Neural progenitor cell (in vitro differentiated cells): ENCODE measurements around the gene RTN4. TPM values are rescaled to one million over a fixed set of nuclear protein-coding genes. Genes with fewer than 3 reads are reported as not detected.

Source experiments
- DNase-seq: peaks from one replicate; pipeline ENCODE4 v3.0.0-alpha.2; 2016; ENCODE audit warnings: low spot score
- H2AFZ ChIP-seq: fragments of 200-600 bp; sonication (generic); replicated peaks from 2 replicates; pipeline ENCODE4 v1.6.1; 2016; ENCODE audit warnings: antibody characterized with exemption
- H3F3A ChIP-seq: fragments of 200-600 bp; sonication (generic); 2 replicates; pipeline ENCODE4 v1.6.1; 2016; ENCODE audit warnings: antibody characterized with exemption, low read depth
- H3K27ac ChIP-seq: fragments of 200-600 bp; sonication (generic); 2 replicates; pipeline ENCODE4 v1.5.1; 2016; ENCODE audit warnings: mild to moderate bottlenecking
- H3K27me3 ChIP-seq: fragments of 200-600 bp; sonication (generic); 2 replicates; pipeline ENCODE4 v1.6.1; 2016; ENCODE audit warnings: mild to moderate bottlenecking, moderate library complexity
- H3K36me3 ChIP-seq: fragments of 200-600 bp; sonication (generic); 2 replicates; pipeline ENCODE4 v1.5.1; 2016
- H3K4me1 ChIP-seq: fragments of 200-600 bp; sonication (generic); 2 replicates; pipeline ENCODE4 v1.6.1; 2016; ENCODE audit warnings: mixed run types
- H3K4me2 ChIP-seq: fragments of 200-600 bp; sonication (generic); 2 replicates; pipeline ENCODE4 v1.6.1; 2016
- H3K4me3 ChIP-seq: fragments of 200-600 bp; sonication (generic); 2 replicates; pipeline ENCODE4 v1.5.1; 2016
- H3K79me2 ChIP-seq: fragments of 200-600 bp; sonication (generic); 2 replicates; pipeline ENCODE4 v1.6.1; 2016; ENCODE audit warnings: low read depth
- H3K9ac ChIP-seq: fragments of 200-600 bp; sonication (generic); 2 replicates; pipeline ENCODE4 v1.6.1; 2016
- H3K9me3 ChIP-seq: fragments of 200-600 bp; sonication (generic); 2 replicates; pipeline ENCODE4 v1.5.1; 2016; ENCODE audit warnings: low read depth
- H4K20me1 ChIP-seq: fragments of 200-600 bp; sonication (generic); 2 replicates; pipeline ENCODE4 v1.6.1; 2016; ENCODE audit warnings: low read depth
- H3K27ac Mint-ChIP-seq: 3 replicates; pipeline ENCODE4 v1.8.0; 2021; ENCODE audit warnings: mixed read lengths
- H3K27me3 Mint-ChIP-seq: 2 replicates; pipeline ENCODE4 v1.8.0; 2022; ENCODE audit warnings: low read depth, mild to moderate bottlenecking, inconsistent platforms, moderate library complexity, mixed read lengths; ENCODE audit not compliant: insufficient read depth
- H3K36me3 Mint-ChIP-seq: 3 replicates; pipeline ENCODE4 v1.8.0; 2021; ENCODE audit warnings: mixed read lengths
- H3K4me1 Mint-ChIP-seq: 3 replicates; pipeline ENCODE4 v1.8.0; 2021; ENCODE audit warnings: mixed read lengths
- H3K4me3 Mint-ChIP-seq: 3 replicates; pipeline ENCODE4 v1.8.0; 2021; ENCODE audit warnings: mild to moderate bottlenecking, moderate library complexity, mixed read lengths
- H3K9me3 Mint-ChIP-seq: 3 replicates; pipeline ENCODE4 v1.8.0; 2020; ENCODE audit warnings: mixed read lengths
- CTCF ChIP-seq: fragments of 200-600 bp; sonication (generic); IDR thresholded peaks from 2 replicates; pipeline ENCODE4 v1.5.1; 2017; ENCODE audit warnings: antibody characterized with exemption, mild to moderate bottlenecking
- EZH2 ChIP-seq: fragments of 200-600 bp; sonication (generic); IDR thresholded peaks from 2 replicates; pipeline ENCODE4 v1.6.1; 2017; ENCODE audit warnings: antibody characterized with exemption, mild to moderate bottlenecking, moderate library complexity
- EZH2phosphoT487 ChIP-seq: fragments of 200-600 bp; sonication (generic); IDR thresholded peaks from 2 replicates; pipeline ENCODE4 v1.6.1; 2017; ENCODE audit warnings: antibody characterized with exemption
- total RNA-seq: library from RNA; depleted of rRNA; stranded (reverse); fragments of >200 nt; gene quantifications from 2 replicates; pipeline ENCODE4 v1.2.3, GENCODE V29; 2015; ENCODE audit warnings: low replicate concordance

The RTN4 gene
- total RNA-seq, 1 donor from 2014 or later: 157 TPM

DNA sequence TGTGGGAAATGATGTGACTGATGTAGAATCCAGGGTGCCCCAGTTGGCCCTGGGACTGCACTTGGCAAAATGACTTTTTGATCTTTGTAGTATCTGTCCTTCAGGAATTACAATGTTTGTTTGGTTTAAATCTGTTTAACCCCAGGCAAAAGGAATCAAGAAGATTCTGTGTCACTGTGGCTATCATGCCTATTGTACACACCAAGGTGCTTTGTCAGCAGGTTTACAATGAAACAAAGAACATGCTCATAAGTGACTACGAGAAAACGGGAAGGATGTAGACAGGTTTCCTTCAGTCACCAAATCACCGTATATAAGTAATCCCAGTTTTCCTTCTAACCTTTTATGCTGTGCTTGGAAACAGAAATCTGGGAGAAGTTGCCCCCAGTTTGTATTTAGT, 109.5 kb downstream of the RTN4 start:
- no peak overlapping the region for H3K4me3 Mint-ChIP-seq
- H3K27me3 ChIP-seq: no peaks in the 10 kb centered on the region
- peaks cover 7% of the 10 kb centered on the region for H3K4me1 Mint-ChIP-seq
- no peak for DNase-seq
- H3K4me2 ChIP-seq: no peak overlapping the region
- no peak for TF ChIP-seq CTCF
- no peak for TF ChIP-seq EZH2phosphoT487
- no peak for TF ChIP-seq EZH2
- no peaks in the 10 kb centered on the region for H3K79me2 ChIP-seq
- no peaks in the 10 kb centered on the region for H3K36me3 Mint-ChIP-seq
- peaks cover 12% of the 10 kb centered on the region for H3K4me1 ChIP-seq
- H3K27ac ChIP-seq: no peak overlapping the region
- H3F3A ChIP-seq: no peaks in the 10 kb centered on the region
- no peaks in the 10 kb centered on the region for H3K36me3 ChIP-seq
- no peaks in the 10 kb centered on the region for H4K20me1 ChIP-seq
- H3K9me3 Mint-ChIP-seq: peaks cover 3% of the 10 kb centered on the region
- no peak overlapping the region for H2AFZ ChIP-seq
- H3K27me3 Mint-ChIP-seq: peaks cover 2% of the 10 kb centered on the region
- H3K9ac ChIP-seq: no peak overlapping the region
- H3K27ac Mint-ChIP-seq: no peak overlapping the region
- no peak overlapping the region for H3K4me3 ChIP-seq
- H3K9me3 ChIP-seq: no peaks in the 10 kb centered on the region

DNA sequence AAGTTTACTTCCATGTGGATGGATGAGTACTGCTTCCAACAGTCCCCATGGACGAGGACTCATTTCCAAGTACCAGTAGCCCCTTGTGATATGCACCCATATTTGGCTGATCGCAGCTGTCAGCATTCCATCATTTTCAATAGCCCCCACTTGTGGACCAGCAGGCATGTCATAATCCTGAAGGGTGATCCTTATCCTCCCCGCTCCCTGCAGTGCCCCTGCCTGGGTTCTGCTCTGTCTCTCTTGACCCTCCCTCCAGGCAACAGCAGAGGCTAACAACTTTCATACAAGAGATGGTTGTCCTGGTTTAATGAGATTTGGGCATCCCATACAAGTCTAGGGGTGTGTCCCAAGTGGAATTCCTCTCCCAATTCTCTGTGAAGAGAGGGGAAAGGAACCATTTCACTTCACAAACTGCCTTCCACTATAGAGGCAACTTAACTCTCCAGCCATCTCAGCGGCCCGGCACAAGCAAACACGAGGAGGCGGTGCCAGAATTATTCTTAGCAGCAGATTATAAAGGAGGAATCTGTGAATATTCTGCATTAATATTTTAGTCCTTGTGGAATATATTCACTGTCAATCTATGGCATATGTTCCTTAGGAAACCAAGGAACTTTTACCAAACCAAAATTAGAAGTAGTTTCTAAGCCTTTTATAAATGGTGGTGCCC, 110.7 kb downstream of the RTN4 start:
- H3K9me3 Mint-ChIP-seq: no peaks in the 10 kb centered on the region
- peaks cover 7% of the 10 kb centered on the region for H3K4me1 ChIP-seq
- no peaks in the 10 kb centered on the region for H3K36me3 Mint-ChIP-seq
- H3K4me3 ChIP-seq: no peak overlapping the region
- TF ChIP-seq EZH2phosphoT487 (no peak), CTCF (no peak), EZH2 (no peak)
- H3K4me1 Mint-ChIP-seq: peaks cover 4% of the 10 kb centered on the region
- H3K79me2 ChIP-seq: no peaks in the 10 kb centered on the region
- no peak overlapping the region for H3K4me3 Mint-ChIP-seq
- no peak overlapping the region for H3K27ac ChIP-seq
- no peaks in the 10 kb centered on the region for H3K36me3 ChIP-seq
- no peaks in the 10 kb centered on the region for H3F3A ChIP-seq
- H2AFZ ChIP-seq: no peak overlapping the region
- DNase-seq: no peak
- H3K9me3 ChIP-seq: no peaks in the 10 kb centered on the region
- H3K9ac ChIP-seq: no peak overlapping the region
- peaks cover 2% of the 10 kb centered on the region for H3K27me3 Mint-ChIP-seq
- no peak overlapping the region for H3K4me2 ChIP-seq
- H3K27ac Mint-ChIP-seq: no peak overlapping the region
- H3K27me3 ChIP-seq: no peaks in the 10 kb centered on the region
- no peaks in the 10 kb centered on the region for H4K20me1 ChIP-seq

DNA sequence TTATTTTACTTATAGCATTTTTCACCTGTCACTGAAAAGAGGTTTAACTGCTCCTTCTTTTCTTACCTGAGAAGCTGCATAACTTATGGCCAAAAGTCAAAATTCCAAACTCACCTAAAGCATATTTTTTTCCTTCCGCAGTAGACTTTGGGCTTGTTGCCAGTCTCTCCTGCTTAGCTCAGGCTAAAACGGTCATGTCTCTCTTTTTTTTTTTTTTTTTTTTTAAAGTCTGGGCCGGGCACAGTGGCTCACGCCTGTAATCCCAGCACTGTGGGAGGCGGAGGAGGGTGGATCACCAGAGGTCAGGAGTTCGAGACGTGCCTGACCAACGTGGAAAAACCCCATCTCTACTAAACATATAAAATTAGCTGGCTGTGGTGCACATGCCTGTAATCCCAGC, 113.5 kb downstream of the RTN4 start:
- Histone ChIP-seq H4K20me1 (no peaks in the 10 kb centered on the region), H3K27ac (no peak overlapping the region), H2AFZ (no peak overlapping the region), H3K4me1 (peaks cover 7% of the 10 kb centered on the region), H3K4me3 (no peak overlapping the region), H3K27me3 (no peaks in the 10 kb centered on the region), H3K9ac (no peak overlapping the region), H3K79me2 (no peaks in the 10 kb centered on the region), H3K4me2 (no peak overlapping the region), H3K9me3 (no peaks in the 10 kb centered on the region), H3F3A (no peaks in the 10 kb centered on the region), H3K36me3 (no peaks in the 10 kb centered on the region)
- peaks cover 2% of the 10 kb centered on the region for H3K9me3 Mint-ChIP-seq
- TF ChIP-seq EZH2 (no peak), EZH2phosphoT487 (no peak), CTCF (no peak)
- H3K4me3 Mint-ChIP-seq: no peak overlapping the region
- H3K4me1 Mint-ChIP-seq: peaks cover 4% of the 10 kb centered on the region
- DNase-seq: no peak
- H3K27ac Mint-ChIP-seq: no peak overlapping the region
- no peaks in the 10 kb centered on the region for H3K36me3 Mint-ChIP-seq
- H3K27me3 Mint-ChIP-seq: peaks cover 2% of the 10 kb centered on the region
